ENCODE measurements around the gene CHMP2A.
"Not testable (repeated sequence)": the region's sequence is repeated elsewhere in the genome, so short reads cannot be mapped to it uniquely, and the experiment has no call there.

The CHMP2A gene

GRCh38 chr19:58511353-58512208 is 43.3 kb downstream of the CHMP2A start, which contains the start of gene SLC27A5:
TSS of gene SLC27A5 (minus strand) at chr19:58511992. CDS start at chr19:58511955, 37 bp downstream.
- DNase-seq (ENCODE audit: low read depth in 2 of 2): no peak

DNA sequence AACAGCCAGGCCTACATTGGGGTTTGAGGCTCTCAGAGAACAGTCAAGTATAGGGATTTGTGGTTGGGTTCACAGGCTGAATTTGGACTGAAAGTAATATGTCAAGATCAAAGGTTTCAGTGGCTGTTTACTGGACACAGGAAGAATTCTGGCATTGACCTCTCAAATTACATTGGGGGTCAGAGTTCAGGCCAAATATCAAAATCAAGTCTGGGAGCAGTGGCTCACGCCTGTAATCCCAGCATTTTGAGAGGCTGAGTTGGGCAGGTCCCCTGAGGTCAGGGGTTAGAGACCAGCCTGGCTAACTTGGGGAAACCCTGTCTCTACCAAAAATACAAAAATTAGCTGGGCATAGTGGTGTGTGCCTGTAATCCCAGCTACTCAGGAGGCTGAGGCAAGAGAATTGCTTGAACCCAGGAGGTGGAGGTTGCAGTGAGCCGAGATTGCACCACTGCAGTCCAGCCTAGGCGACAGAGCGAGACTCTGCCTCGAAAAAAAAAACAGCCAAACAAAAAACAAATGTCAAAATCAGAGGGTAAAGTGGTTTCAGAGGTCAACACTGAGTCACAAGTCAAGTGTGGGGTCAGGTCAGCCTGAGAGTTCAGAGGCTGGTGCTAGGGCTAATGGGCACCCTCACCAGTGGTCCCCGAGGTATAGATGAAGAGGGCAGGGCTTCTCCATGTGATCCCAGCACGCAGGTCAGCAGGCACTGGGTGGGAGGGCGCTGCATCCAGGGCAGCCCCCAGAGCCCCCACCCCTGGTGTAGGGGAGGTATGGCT is 44.6 kb downstream of the CHMP2A start:
- DNase-seq (ENCODE audit: low read depth in 2 of 2): no peak

- no peak for DNase-seq (ENCODE audit: low read depth in 2 of 2)
Measured at GRCh38 chr19:58509731-58510083, 45.2 kb downstream of the CHMP2A start.

DNA sequence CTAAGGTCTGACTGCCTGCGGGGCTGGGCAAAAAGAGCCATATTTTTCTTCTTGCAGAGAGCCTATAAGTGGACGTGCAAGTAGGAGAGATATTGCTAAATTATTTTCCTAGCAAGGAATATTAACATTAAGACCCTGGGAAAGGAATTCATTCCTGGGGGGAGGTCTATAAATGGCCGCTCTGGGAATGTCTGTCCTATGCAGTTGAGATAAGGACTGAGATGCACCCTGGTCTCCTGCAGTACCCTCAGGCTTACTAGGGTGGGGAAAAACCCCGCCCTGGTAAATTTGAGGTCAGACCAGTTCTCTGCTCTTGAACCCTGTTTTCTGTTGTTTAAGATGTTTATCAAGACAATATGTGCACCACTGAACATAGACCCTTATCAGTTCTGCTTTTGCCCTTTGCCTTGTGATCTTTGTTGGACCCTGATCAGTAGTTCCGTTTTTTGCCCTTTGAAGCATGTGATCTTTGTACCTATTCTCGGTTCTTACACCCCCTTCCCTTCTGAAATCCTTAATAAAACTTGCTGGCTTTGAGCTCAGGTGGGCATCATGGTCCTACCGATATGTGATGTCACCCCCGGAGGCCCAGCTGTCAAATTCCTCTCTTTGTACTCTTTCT is 47.2 kb downstream of the CHMP2A start:
- not testable (repeated sequence) for DNase-seq (ENCODE audit: low read depth in 2 of 2)

Measured in stimulated activated CD8-positive, alpha-beta memory T cell treated with anti-CD3 and anti-CD28 coated beads, Interleukin-15, amount 100 ng/mL, for 48 hours (primary cell).